ENCODE results near the gene IBA57.

The IBA57 gene

GRCh38 chr1:228174482-228175315, 9.1 kb downstream of the IBA57 start:
- Histone ChIP-seq H3K79me2 (ENCODE audit: low read length) (peaks cover 20% of the 10 kb centered on the region; the same call in 1 of the 2 replicates), H4K20me1 (ENCODE audit: insufficient read depth, low read length) (no peaks in the 10 kb centered on the region), H3F3A (ENCODE audit: insufficient read depth, low read length) (no peaks in the 10 kb centered on the region), H3K4me2 (ENCODE audit: low read depth, low read length) (no peak overlapping the region), H3K9ac (ENCODE audit: low read length) (no peak overlapping the region), H3K27ac (ENCODE audit: low read length) (no peak overlapping the region), H3K27me3 (replicated peaks; ENCODE audit: insufficient read depth, low read length) (no peaks in the 10 kb centered on the region), H3K4me1 (ENCODE audit: low read length) (no peaks in the 10 kb centered on the region), H3K9me2 (replicated peaks; ENCODE audit: insufficient read depth, low read length) (no peaks in the 10 kb centered on the region), H2AFZ (ENCODE audit: low read length) (no peak overlapping the region), H3K9me3 (replicated peaks; ENCODE audit: insufficient read depth, low read length) (no peaks in the 10 kb centered on the region), H3K4me3 (ENCODE audit: low read length) (no peak overlapping the region), H3K36me3 (replicated peaks; ENCODE audit: insufficient read depth, low read length) (no peaks in the 10 kb centered on the region)
- no peak for DNase-seq
- no peak for TF ChIP-seq EZH2 (optimal IDR thresholded peaks at IDR 0.05; ENCODE audit: low read depth, low read length)
- TF ChIP-seq CTCF (IDR thresholded peaks at IDR 0.05; ENCODE audit: low read length) = no peak
- TF ChIP-seq EZH2phosphoT487 (IDR thresholded peaks at IDR 0.05; ENCODE audit: low read length) = no peak

GRCh38 chr1:228175316-228176023, 9.9 kb downstream of the IBA57 start:
- Histone ChIP-seq H3K9me3 (replicated peaks; ENCODE audit: insufficient read depth, low read length) (no peaks in the 10 kb centered on the region), H3K27me3 (replicated peaks; ENCODE audit: insufficient read depth, low read length) (no peaks in the 10 kb centered on the region), H4K20me1 (ENCODE audit: insufficient read depth, low read length) (no peaks in the 10 kb centered on the region), H3K36me3 (replicated peaks; ENCODE audit: insufficient read depth, low read length) (no peaks in the 10 kb centered on the region), H2AFZ (ENCODE audit: low read length) (no peak overlapping the region), H3K4me2 (ENCODE audit: low read depth, low read length) (no peak overlapping the region), H3K27ac (ENCODE audit: low read length) (no peak overlapping the region), H3K9me2 (replicated peaks; ENCODE audit: insufficient read depth, low read length) (no peaks in the 10 kb centered on the region), H3K4me3 (ENCODE audit: low read length) (no peak overlapping the region), H3K9ac (ENCODE audit: low read length) (no peak overlapping the region), H3K4me1 (ENCODE audit: low read length) (no peaks in the 10 kb centered on the region), H3K79me2 (ENCODE audit: low read length) (peaks cover 19% of the 10 kb centered on the region; the same call in 1 of the 2 replicates), H3F3A (ENCODE audit: insufficient read depth, low read length) (no peaks in the 10 kb centered on the region)
- no peak for DNase-seq
- TF ChIP-seq CTCF (IDR thresholded peaks at IDR 0.05; ENCODE audit: low read length) (no peak), EZH2 (optimal IDR thresholded peaks at IDR 0.05; ENCODE audit: low read depth, low read length) (no peak), EZH2phosphoT487 (IDR thresholded peaks at IDR 0.05; ENCODE audit: low read length) (no peak)

GRCh38 chr1:228176024-228176395, 10.4 kb downstream of the IBA57 start:
- Histone ChIP-seq H3K4me3 (ENCODE audit: low read length) (no peak overlapping the region), H3K4me1 (ENCODE audit: low read length) (no peaks in the 10 kb centered on the region), H3K36me3 (replicated peaks; ENCODE audit: insufficient read depth, low read length) (no peaks in the 10 kb centered on the region), H3K9ac (ENCODE audit: low read length) (no peak overlapping the region), H3K4me2 (ENCODE audit: low read depth, low read length) (no peak overlapping the region), H3K27ac (ENCODE audit: low read length) (no peak overlapping the region), H4K20me1 (ENCODE audit: insufficient read depth, low read length) (no peaks in the 10 kb centered on the region), H3K9me2 (replicated peaks; ENCODE audit: insufficient read depth, low read length) (no peaks in the 10 kb centered on the region), H3K9me3 (replicated peaks; ENCODE audit: insufficient read depth, low read length) (no peaks in the 10 kb centered on the region), H2AFZ (ENCODE audit: low read length) (no peak overlapping the region), H3K27me3 (replicated peaks; ENCODE audit: insufficient read depth, low read length) (no peaks in the 10 kb centered on the region), H3K79me2 (ENCODE audit: low read length) (peaks cover 14% of the 10 kb centered on the region; the same call in 1 of the 2 replicates), H3F3A (ENCODE audit: insufficient read depth, low read length) (no peaks in the 10 kb centered on the region)
- no peak for DNase-seq
- no peak for TF ChIP-seq EZH2 (optimal IDR thresholded peaks at IDR 0.05; ENCODE audit: low read depth, low read length)
- TF ChIP-seq CTCF (IDR thresholded peaks at IDR 0.05; ENCODE audit: low read length) = no peak
- TF ChIP-seq EZH2phosphoT487 (IDR thresholded peaks at IDR 0.05; ENCODE audit: low read length) = no peak
